GM19351 (cell line): ENCODE results near the gene TSPAN18.

Experiments used
- ATAC-seq: cut with Tn5 transposase; IDR thresholded peaks from one replicate; pipeline ENCODE4 v1.9.1; 2021; ENCODE audit warnings: mild to moderate bottlenecking, moderate library complexity; ENCODE audit not compliant: unreplicated experiment

The TSPAN18 gene

GRCh38 chr11:44793350-44794090 lies 66.8 kb downstream of the TSPAN18 start:
- ATAC-seq = no peak

DNA sequence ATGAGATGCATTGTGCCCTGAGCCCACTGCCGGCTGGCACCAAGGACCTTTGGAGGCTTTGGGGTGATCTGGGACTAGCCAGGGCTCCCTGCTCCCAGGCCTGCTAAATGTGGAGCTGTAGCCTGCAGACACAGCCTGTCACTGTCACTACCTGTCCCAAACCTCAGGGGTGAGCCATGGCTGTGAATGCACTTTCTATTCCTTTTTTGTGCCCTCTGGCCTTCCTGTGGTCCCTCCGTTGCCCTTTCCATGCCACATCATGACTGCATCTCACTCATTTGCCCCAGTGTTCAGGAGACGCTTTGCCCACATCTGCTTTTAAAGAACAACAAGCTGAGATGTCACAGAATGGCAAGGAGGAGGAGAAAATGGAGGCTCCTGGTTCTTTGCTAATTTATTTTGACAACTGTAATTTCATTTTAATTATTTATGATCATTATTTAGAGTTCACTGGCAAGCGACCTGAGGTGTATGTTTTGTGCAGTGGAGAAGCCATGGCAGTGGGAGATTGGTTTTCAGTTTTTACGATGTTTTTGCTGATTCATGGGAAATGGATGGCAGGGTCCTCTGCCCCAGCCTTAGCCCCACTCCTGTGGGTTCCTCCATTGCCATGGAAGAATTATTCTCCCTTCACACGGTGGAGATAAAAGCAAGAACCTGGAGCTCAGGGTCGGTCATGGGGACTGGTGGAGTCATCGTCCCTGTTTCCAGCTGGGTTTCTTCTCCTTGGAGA lies 69.2 kb downstream of the TSPAN18 start:
- ATAC-seq = no peak

DNA sequence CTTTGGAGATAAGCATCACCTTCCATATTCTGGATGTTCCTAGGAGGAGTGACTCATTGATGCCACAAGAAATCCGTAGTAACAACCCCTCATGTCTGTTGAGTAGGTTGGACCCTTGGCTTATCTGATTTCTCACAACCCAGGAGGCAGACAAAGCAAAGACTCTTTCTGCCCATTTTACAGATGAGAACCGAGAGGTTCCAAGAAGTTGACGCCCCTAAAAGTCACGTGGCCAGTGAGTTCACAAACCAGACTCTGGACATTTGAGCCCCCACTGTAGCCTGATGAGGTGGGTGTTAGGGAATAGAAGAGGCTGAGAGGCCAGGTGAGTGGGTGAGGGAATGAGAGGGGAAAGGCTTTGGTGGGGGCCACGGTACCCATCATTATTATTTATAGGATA lies 70.3 kb downstream of the TSPAN18 start:
- no peak for ATAC-seq

DNA sequence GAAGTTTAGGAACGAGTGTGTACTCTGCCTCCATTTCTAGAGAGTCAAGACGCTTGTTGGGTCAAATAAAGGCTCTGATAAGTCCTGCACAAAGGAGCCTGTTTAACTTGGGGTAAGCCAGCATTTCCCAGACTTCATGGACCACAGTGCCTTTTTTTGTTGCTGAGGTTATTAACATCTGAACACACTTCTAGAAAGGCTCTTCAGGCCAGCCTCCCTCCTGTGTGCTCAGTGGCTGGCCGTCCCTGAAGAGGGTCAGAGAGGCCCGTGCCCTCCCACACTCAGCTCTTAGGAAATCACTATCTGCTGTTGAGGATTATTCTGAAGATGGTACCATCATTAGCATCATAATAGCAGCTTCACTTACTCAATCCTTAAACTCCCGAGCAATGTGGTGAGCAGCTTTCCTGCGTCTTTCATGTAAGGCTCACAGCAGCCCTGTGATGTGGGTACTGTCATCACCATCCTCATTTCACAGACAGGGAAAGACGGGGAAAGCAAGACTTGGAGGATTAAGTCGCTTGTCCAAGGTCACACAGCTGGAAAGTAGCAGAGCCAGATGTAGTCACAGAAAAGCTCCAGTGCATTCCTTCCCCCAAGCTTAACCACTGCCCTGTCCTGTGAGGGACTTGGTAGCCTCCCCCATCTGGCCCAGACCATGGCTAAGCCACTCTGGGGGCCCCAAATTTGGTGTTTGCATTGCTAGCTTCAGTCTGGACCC lies 71.3 kb downstream of the TSPAN18 start:
- ATAC-seq = no peak

DNA sequence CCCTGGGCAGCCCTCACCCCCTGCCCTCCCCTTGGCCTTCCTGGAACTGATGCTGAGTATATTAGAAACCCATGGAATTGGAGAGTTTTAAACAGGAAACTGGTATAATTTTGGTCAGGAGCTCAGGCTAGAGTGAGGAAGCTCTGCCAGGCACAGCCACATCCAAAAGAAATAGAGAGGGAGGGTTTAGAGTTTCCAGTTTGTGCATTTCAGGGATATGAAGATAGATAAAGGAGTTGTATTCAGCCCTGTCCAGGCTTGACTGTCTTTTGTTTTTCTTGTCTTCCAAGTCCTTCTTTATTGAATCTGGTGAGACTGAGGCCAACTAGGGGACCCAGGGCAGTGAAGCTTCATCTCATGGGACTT lies 71.8 kb downstream of the TSPAN18 start:
- no peak for ATAC-seq

DNA sequence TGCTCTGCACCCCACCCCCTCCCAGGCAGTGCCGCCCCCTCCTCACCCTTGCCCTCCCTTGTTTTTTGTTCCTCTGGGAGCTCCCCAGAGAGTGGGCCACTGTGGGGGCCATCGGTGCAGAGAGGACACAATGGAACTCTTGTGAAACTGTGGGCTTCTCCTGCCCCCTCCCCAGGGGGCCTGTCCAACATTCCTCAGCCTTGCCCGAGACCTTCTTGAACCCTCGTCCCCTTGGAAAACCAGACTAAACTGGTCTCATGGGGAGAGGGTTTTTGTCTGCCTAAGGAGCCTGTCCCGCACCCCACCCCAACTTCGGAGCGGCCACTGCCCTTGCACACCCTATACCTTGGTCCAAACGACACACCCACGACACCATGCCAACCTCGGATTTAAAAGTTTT lies 72.2 kb downstream of the TSPAN18 start:
- no peak for ATAC-seq

DNA sequence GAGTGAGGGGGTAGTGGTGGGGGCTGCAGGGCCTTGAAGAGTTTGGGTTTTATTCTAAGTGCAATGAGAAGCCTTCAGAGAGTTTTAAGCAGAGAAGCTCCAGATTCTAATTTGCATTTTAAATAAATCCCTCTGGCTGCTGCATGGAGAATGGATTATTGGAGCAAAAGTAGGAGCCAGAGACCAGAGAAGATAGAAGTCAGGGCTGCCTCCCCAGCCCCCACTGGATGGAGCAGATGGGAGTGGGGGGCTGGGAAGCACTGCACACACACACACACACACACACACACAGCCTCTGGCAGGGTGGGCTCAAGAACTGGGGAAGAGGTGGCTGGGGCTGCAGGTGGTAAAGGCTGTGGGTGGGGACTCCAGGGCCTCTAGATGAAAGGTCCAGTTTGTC lies 75.6 kb downstream of the TSPAN18 start:
- no peak for ATAC-seq

DNA sequence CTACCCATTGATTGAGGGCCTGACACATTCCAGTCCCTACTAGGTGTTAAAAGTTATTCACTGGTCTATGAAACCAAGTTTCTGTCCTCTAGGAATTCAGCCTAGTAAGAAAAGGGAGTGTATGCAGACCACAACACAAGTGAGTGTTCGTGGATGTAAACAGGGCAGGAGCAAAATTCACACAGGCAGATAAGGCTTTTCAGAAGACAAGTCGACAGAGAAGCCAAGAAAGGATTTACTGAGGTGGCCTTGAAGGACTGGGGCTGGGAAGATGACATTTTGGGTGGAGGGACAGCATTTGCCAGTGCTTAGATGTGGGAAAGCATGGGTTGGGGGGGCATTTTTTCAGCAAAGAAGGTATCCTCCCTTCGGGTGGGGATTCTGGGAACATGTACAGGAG lies 76.2 kb downstream of the TSPAN18 start:
- no peak for ATAC-seq

GRCh38 chr11:44804449-44805437 lies 78.0 kb downstream of the TSPAN18 start:
- no peak for ATAC-seq

GRCh38 chr11:44805596-44805995 lies 78.8 kb downstream of the TSPAN18 start:
- ATAC-seq = no peak

DNA sequence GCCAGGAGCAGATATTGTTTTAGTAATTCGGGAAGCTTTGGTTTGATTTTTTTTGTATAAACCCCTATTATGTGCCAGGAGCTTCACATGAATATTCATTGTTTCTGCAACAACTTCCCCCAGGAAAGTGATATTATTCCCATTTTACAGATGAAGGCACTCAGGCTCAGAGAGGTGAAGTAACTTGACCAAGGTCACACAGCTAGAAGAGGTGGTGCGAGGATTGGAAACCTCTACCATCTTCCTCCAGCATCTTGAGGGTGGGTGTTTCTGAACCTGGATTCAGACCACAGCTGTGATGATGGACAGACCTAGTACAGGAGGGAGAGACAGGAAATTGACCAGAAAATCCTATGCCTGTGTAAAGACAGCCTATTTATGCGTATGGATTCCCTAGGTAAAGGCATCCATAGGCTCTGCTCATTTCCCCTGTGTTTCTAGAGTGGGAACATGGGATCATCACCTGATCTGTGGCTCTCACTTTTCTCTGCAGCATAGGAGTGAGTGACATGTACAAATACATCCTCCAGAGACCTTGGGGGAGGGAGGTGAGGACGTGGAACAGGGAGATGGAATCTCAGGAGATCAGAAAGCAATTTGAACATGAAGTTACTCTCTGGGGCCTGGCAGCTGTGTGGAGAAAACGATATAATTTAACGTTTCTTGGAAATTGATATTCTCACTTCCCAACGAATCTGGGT lies 81.4 kb downstream of the TSPAN18 start:
- no peak for ATAC-seq

- no peak for ATAC-seq
Observed at GRCh38 chr11:44809283-44809682, 82.5 kb downstream of the TSPAN18 start.

DNA sequence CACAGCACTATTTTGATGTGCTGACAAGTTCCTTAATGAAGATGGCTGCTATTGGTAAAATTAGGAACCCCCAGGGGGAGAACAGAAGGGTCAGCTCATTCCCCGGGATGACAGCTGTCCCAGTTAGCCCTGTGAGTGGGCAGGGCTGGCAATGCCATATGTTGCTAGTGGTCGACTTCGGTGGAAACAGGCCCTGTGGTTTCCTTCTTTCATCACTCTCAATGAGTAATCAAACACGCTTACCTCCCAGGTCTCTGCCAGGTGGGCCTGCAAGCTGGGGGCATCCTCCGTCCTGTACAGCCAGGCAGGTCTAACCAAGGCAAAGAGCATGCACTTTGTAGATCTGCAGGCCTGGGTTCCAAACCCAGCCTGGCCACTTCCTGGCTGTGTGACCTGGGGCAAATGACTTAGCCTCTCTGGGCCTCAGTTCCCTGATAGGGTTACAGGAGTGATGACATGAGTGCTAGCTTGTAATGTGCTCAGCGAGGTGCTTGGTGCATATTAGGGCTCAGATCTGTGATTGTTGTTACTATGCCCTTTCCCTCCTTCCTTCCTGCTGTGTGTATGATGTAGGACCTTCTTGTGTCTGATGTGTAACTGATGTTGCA lies 85.2 kb downstream of the TSPAN18 start:
- no peak for ATAC-seq

DNA sequence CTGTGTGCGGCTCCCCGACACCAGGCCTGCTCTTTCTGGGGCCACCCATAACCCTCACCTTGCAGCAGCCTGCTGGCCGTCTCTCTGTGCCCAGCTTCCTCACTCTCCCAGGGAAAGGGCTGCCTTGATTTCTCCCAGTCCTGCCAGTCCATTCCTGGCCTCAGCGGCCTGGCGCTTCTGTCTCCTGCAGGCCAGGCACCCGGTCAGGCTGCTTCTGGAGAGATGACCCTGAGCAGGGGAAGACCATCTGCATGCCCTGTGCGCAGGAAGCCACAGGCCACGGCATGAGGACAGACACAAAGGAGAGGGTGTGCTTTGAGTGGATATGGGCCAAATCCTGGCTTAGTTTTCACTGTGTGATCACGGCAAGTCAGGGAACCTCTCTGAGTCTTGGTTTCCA lies 86.2 kb downstream of the TSPAN18 start:
- ATAC-seq = no peak

DNA sequence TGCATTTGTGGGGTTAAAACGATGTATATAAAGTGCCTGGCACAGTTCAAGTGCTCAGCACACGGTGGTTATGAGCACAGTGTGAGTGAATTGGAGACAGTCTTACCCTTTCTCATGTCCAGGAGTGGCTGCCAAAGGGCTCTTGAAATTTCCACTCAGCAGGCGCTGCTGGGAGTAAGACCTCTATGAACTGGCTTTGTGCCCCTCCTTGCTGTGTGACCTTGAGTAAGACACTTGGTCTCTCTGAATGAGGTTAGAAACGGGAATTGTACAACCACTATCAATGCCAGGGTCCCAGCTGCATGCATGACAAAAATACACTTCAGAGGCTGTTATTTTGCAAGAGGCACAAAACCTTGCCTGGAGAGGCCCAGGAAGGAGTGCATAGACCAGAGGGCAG lies 86.6 kb downstream of the TSPAN18 start:
- no peak for ATAC-seq

DNA sequence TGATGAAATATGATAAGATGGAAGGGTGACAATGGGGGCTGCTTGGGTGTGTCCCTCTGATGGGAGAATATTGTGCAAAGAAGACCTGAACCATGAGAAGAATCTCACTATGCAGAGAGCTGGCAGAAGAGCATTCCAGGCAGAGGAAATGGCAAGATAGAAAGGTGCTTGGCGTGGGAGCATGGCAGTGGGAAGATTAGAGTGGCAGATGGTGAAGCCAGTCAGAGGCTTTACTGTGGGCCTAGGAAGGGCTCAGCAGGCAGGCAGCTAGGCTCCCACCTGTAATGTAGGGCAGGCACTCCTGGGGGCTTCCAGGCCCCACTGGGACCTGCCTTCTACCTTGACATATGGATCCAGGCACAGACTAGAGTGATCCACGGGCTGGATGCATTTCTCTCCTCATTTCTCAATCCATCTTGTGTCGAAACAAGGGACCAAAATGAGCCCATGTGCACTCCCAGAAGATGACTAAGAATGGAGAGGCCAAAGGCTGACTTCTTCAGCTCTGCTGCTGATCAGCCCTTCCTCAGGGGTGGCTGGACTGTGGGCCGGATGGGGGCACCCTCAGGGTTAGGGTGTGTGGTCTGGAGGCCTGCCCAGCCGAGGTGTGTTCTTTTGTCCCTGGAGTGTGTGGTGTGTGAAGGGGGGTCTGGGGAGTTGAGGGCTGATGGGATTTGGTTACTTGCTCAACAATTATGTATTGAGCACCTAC lies 88.3 kb downstream of the TSPAN18 start:
- no peak for ATAC-seq

- no peak for ATAC-seq
Observed at GRCh38 chr11:44815917-44816456, 89.2 kb downstream of the TSPAN18 start.

GRCh38 chr11:44816761-44817160 lies 90.0 kb downstream of the TSPAN18 start:
- no peak for ATAC-seq
